Sigmoid colon (tissue), 7 donors: Measurements from ENCODE around the gene BTBD7. TPM values are rescaled to one million over a fixed set of nuclear protein-coding genes. Genes with fewer than 3 reads are reported as not detected.

Source experiments
- DNase-seq: peaks from one replicate; pipeline ENCODE4 v3.0.0-alpha.2; 2019
- H3K27ac ChIP-seq, 4 donors: fragments of 200-600 bp; sonication (generic); one replicate each; pipeline ENCODE4 v1.5.1; 2016 to 2019; ENCODE audit warnings: mild to moderate bottlenecking in 1 of 4
- H3K27me3 ChIP-seq, 3 donors: fragments of 200-600 bp; sonication (generic); one replicate each; pipeline ENCODE4 v1.5.1; 2019; ENCODE audit warnings: mild to moderate bottlenecking in 1 of 3
- H3K36me3 ChIP-seq, 4 donors: fragments of 200-600 bp; sonication (generic); one replicate each; pipeline ENCODE4 v1.5.1; 2016 to 2019
- H3K4me1 ChIP-seq, 4 donors: fragments of 200-600 bp; sonication (generic); one replicate each; pipeline ENCODE4 v1.5.1; 2017 to 2019
- H3K4me3 ChIP-seq, 4 donors: fragments of 200-600 bp; sonication (generic); one replicate each; pipeline ENCODE4 v1.5.1; 2017 to 2019; ENCODE audit warnings: mild to moderate bottlenecking in 2 of 4, moderate library complexity in 1 of 4
- H3K9me3 ChIP-seq, 4 donors: fragments of 200-600 bp in 3 of 4; sonication (generic) in 3 of 4; one replicate each; pipeline versions ENCODE4 v1.5.1 to v1.6.1; 2013 to 2019
- CTCF ChIP-seq, 4 experiments: fragments of 450-650 bp in 3 of 4; fragments of 200-600 bp in 1 of 4; IDR thresholded peaks; one replicate each; pipeline ENCODE4 v1.5.1; 2016 to 2019; ENCODE audit warnings: antibody characterized with exemption in 4 of 4, mild to moderate bottlenecking in 3 of 4, moderate library complexity in 2 of 4
- EP300 ChIP-seq, 4 donors: sonication (generic); formaldehyde crosslinking; IDR thresholded peaks; one replicate each; pipeline ENCODE4 v1.6.1; 2017; ENCODE audit warnings: antibody characterized with exemption in 4 of 4
- POLR2A ChIP-seq, 2 donors: fragments of 450-650 bp; IDR thresholded peaks; one replicate each; pipeline ENCODE4 v1.6.1; 2016; ENCODE audit warnings: antibody characterized with exemption in 2 of 2, mild to moderate bottlenecking in 2 of 2, moderate library complexity in 2 of 2
- POLR2AphosphoS5 ChIP-seq, 4 donors: sonication (generic); formaldehyde crosslinking; IDR thresholded peaks; one replicate each; pipeline ENCODE4 v1.6.1; 2017; ENCODE audit warnings: antibody characterized with exemption in 4 of 4
- WGBS, 2 donors: extraction: QIAGEN DNeasy Blood & Tissue Kit; methylation state at CpG; one replicate each; pipeline ENCODE4 v1.1.7; 2013; 5-methylcytosine and 5-hydroxymethylcytosine counted together
- intact Hi-C: fragments of 100-400 bp; cut with DNase I; formaldehyde crosslinking; loops from one replicate; pipeline ENCODE4 v1.15.1; 2023
- polyA plus RNA-seq, 3 donors: library from polyadenylated mRNA; stranded (reverse); fragments of 200-250 nt; gene quantifications; one replicate each; pipeline ENCODE4 v1.2.3, GENCODE V29; 2013
- total RNA-seq, 4 donors: library from RNA; depleted of rRNA; stranded (reverse); fragments of >200 nt; gene quantifications; one replicate each; pipeline ENCODE4 v1.1.0, GENCODE V29; 2016
- donor health status: healthy with polysubstance abuse.
- donor health status: Bipolar disorder and iron deficiency.
- donor health status: healthy.

BTBD7 gene
- total and polyA plus RNA-seq, 7 donors: 7.8 to 50.7 (median 30.3) TPM

GRCh38 chr14:93276031-93276716, 56.7 kb downstream of the BTBD7 start:
- intact Hi-C loops: no loop called here
- DNase-seq: no peak
- TF ChIP-seq EP300 (IDR thresholded peaks at IDR 0.05) (no peak), CTCF (IDR thresholded peaks at IDR 0.05) (no peak), POLR2AphosphoS5 (IDR thresholded peaks at IDR 0.05) (no peak), POLR2A (IDR thresholded peaks at IDR 0.05) (no peak)
- Histone ChIP-seq H3K27ac (no peak overlapping the region), H3K4me3 (no peak overlapping the region), H3K4me1 (no peaks in the 10 kb centered on the region), H3K9me3 (no peaks in the 10 kb centered on the region), H3K36me3 (peaks cover 0 to 11% (median 0%) of the 10 kb centered on the region in 4 donors), H3K27me3 (no peaks in the 10 kb centered on the region)
- WGBS, 2 donors: 93 to 96% methylated on average over 3 of the region's 3 CpGs

- 96 to 98% methylated on average over 3 of the region's 3 CpGs for WGBS, 2 donors
- Histone ChIP-seq H3K36me3 (peaks cover 0 to 11% (median 0%) of the 10 kb centered on the region in 4 donors), H3K27ac (no peak overlapping the region), H3K4me3 (no peak overlapping the region), H3K4me1 (no peaks in the 10 kb centered on the region), H3K27me3 (no peaks in the 10 kb centered on the region), H3K9me3 (no peaks in the 10 kb centered on the region)
- no peak for DNase-seq
- intact Hi-C loops: no loop called here
- TF ChIP-seq POLR2AphosphoS5 (IDR thresholded peaks at IDR 0.05) (no peak), CTCF (IDR thresholded peaks at IDR 0.05) (no peak), EP300 (IDR thresholded peaks at IDR 0.05) (no peak), POLR2A (IDR thresholded peaks at IDR 0.05) (no peak)
These were observed 58.6 kb downstream of the BTBD7 start for GRCh38 chr14:93274055-93274806.

- 50 to 67% methylated on average over 6 of the region's 6 CpGs for WGBS, 2 donors
- no peak overlapping the region for H3K27ac ChIP-seq
- H3K36me3 ChIP-seq: peaks cover 0 to 11% (median 0%) of the 10 kb centered on the region in 4 donors
- H3K4me1 ChIP-seq: no peaks in the 10 kb centered on the region
- H3K27me3 ChIP-seq: no peaks in the 10 kb centered on the region
- TF ChIP-seq EP300 (IDR thresholded peaks at IDR 0.05) (no peak), CTCF (IDR thresholded peaks at IDR 0.05) (no peak), POLR2A (IDR thresholded peaks at IDR 0.05) (no peak), POLR2AphosphoS5 (IDR thresholded peaks at IDR 0.05) (no peak)
- DNase-seq: no peak
- no peak overlapping the region for H3K4me3 ChIP-seq
- no peaks in the 10 kb centered on the region for H3K9me3 ChIP-seq
- intact Hi-C loops: no loop called here
These were observed 61.7 kb downstream of the BTBD7 start for GRCh38 chr14:93271111-93271510.

- TF ChIP-seq EP300 (IDR thresholded peaks at IDR 0.05): no peak
- TF ChIP-seq POLR2A (IDR thresholded peaks at IDR 0.05): no peak
- TF ChIP-seq POLR2AphosphoS5 (IDR thresholded peaks at IDR 0.05): no peak
- no peak for TF ChIP-seq CTCF (IDR thresholded peaks at IDR 0.05)
- H3K36me3 ChIP-seq: peaks cover 0 to 9% (median 0%) of the 10 kb centered on the region in 4 donors
- 88 to 91% methylated on average over 10 of the region's 10 CpGs for WGBS, 2 donors
- H3K4me3 ChIP-seq: no peak overlapping the region
- intact Hi-C loops: no loop called here
- H3K27me3 ChIP-seq: no peaks in the 10 kb centered on the region
- no peaks in the 10 kb centered on the region for H3K9me3 ChIP-seq
- no peaks in the 10 kb centered on the region for H3K4me1 ChIP-seq
- H3K27ac ChIP-seq: no peak overlapping the region
- DNase-seq: no peak
These were observed 63.3 kb downstream of the BTBD7 start for GRCh38 chr14:93269341-93270068.
